GM18867 (cell line): ENCODE data around the gene ELMOD2.

ENCODE experiments used
- ATAC-seq: cut with Tn5 transposase; IDR thresholded peaks from one replicate; pipeline ENCODE4 v1.9.1; 2021; ENCODE audit warnings: mild to moderate bottlenecking, moderate library complexity; ENCODE audit not compliant: unreplicated experiment

ELMOD2 gene

DNA sequence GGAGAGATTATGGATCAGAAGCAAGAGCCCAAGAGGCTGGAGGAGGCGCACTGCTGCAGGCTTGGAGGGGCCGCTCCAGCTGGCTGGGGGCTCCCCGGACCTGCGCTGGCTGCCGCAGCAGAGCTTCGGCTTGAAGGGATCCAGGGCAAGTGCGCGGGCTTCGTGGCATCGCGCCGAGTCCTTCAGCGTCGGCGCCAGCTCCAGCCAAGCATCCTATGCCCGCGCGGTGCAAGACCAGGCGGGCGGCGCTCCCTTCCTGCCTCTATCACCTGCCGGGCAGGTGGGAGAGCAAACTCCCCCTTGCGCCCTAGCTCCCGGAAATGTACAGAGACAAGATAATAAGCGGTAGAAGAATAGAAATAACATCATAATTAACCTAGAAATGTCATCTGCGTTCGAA is 55.3 kb downstream of the ELMOD2 start:
- ATAC-seq, result no peak

DNA sequence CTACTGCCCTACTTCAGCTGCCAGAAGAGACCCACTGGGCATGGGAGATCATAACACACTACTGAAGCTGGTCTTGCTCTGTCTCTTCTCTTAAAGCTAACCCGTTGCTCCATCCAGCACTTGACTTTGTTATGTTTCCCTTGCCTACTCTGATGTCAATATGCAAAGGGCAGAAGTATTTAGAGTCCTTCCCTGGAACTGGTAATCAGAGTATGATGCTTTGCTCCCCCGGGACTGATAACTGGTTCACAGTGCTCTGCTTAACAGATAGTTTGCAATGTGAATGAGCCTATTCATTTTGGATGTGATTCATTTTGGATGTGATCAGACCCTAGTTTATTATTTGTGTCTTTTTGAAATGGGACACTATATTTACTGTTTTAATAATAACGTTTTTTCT is 57.1 kb downstream of the ELMOD2 start:
- ATAC-seq, result no peak

DNA sequence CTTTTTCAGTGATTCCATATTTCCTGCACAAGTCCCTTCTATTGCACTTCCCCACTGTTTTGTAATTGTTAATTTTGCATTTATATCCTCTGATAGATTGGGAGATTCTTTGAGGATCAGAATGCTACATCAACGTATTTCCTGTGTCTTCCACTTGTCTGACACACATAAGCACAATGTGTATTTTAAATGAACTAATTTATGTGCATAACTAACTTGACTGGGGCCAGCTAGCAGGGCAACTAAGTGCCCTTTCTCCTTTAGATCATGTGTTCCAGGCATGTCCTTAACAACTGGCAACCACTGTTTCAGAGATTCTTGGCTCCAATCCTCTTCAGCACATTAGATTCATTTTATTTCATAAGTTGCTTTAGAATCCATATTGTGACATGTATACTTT is 60.5 kb downstream of the ELMOD2 start:
- no peak for ATAC-seq

DNA sequence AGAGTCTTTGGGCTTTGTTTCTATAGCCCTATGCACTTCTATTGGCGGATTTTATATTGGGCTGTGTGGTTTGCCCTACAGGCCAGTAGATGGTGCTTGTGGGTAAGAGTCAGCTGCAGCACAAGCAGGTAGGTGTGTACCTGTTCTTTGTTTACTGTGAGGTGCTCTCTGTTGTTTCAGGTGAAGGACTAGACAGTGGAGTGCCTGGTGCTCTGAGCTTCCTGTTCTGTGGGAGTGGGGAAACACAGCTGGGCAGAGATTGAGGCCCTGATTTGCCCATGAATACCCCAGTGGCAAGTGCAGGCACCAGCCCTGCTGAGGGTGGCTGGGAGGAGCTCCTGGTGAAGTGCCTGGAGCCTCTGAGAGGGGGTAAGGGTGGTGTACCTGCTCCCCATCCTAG is 71.1 kb downstream of the ELMOD2 start:
- ATAC-seq, result peak; percentile 97

DNA sequence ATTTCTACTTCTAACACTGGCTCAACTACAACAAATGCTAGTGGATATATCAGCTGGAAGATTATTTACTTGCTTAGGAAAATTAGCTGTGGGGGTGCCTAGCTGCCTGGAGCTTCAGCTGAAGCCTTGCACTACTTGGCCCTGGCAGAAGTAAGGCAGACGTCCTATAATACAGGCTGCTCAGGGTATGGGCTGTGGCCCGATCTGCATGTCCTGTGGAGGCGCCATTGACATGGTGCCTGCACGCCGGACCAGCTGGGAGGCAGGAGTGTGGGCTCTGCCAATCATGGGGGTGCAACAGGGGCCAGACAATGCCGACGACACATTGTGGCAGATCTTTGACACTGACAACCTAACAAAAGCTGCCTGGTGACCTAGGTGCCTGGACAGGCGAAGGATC is 76.4 kb downstream of the ELMOD2 start:
- ATAC-seq, result no peak

DNA sequence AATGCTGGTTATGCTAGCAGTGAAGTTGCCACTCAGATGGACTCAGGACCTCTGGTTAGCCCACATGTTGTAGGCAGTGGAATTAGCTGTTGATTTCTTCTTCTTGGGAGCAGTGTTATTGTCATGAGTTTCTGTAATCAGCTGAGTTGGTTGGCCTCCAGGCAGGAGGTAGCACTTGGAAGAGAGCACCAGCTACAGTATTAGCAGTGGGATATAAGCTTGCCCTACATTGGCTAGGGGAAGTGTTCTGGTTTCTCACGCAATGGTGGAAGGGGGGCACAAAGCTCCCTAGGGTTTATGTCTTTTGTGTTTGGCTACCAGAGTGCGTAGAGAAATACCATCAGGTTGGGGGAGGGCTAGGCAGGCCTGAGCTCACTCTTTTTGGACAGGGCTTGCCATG is 78.7 kb downstream of the ELMOD2 start:
- ATAC-seq, result no peak

DNA sequence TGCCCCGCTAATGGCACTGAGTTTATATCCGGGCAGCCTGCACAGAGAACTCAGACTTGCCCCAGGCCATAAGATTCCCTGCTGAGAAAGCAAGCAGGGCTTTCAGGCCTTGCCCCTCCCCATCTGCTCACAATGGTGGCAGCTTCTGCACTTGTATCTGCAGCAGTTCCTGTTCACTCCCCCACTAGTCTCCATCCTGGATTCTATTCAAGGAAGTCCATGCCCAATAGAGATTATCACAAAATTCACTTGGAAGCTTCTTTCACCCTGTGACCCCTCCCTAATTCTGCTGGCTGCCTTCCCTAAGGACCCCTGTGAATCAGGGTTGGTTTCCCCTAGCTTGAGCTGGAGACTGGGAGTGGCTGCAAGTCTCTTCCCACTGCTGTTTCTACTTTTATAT is 79.3 kb downstream of the ELMOD2 start:
- no peak for ATAC-seq
